GM18526 (cell line): ENCODE data around the gene PELI1.

Source experiments
- POLR2A ChIP-seq: IDR thresholded peaks from 3 replicates; pipeline ENCODE4 v1.6.1; 2011; ENCODE audit not compliant: insufficient read length; ENCODE audit errors: extremely low read depth

PELI1 gene

GRCh38 chr2:64137996-64138395 lies 6.2 kb downstream of the PELI1 start:
- TF ChIP-seq POLR2A, result no peak

DNA sequence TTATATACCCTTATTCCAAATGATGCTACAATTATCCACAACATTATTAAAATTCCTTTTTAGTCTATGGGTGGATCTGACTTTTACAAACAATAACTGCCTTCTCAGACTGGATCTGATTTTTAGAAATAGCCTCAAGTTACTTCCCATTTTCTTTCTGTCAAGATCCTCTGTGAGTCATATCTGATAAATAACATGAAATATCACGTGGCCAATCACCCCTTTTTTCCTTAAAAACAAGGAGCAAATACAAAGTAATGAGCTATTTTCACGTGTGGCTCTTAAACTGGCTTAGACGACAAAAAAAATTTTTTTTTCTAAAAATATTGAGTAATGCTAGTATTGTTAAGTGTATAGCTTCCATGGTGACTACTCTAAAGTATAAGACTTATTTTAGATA lies 6.7 kb downstream of the PELI1 start:
- TF ChIP-seq POLR2A, result no peak

DNA sequence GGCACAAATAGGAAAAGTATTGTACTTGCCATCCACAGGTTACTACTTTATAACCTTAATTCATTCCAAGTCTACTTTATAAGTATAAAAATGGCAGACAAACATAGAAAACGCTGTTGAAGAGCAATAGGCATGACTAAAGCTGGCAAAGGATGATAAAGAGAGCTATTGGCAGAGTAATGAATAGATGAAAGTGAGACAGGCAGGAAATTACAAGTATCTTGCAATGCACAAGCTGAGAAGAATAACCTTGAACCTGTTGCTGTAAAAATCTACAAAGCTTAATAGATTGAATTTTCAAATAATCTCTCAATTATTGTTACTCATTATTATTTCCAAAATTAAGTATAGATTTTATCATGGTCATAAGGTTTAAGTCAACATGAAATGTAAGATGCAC lies 8.8 kb downstream of the PELI1 start:
- TF ChIP-seq POLR2A, result no peak

DNA sequence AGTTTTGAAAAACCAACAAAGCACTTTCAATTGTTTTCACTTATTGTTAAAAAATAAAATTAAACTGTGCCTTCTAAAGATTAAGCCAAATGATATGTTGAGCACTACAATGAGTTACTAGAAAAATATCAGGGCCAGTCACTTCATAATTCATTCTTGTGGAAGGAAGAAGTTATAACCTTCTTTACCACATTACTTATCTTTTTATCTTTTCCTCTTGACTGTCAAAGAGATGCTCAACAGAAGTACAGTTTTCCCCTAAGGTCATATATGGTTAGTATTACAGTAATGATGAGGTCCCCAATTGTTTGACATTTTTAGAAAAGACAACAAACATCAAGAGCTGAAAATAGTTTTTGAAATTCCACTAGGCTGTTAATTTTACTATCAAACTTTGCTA lies 9.4 kb downstream of the PELI1 start:
- no peak for TF ChIP-seq POLR2A

DNA sequence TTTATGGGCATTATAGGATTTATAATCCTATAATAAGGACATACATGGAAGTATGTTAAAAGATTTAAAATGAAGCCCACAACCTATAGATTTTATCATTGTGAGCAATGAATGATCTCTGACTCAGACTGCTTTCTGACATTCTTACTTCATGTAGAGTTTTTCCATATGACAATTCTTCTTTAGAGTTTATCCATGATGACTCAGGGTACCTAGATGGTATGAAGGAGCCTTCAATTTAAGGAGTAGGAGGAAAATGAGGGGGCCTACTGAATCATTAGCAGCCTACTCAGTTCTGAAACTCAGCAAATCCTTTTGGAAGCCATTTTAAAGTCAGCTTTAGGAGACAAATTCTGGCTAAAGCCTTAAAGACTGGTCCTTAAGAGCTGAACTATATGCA lies 10.4 kb downstream of the PELI1 start:
- no peak for TF ChIP-seq POLR2A

- no peak for TF ChIP-seq POLR2A
These were observed 10.9 kb downstream of the PELI1 start for GRCh38 chr2:64133354-64133753.

DNA sequence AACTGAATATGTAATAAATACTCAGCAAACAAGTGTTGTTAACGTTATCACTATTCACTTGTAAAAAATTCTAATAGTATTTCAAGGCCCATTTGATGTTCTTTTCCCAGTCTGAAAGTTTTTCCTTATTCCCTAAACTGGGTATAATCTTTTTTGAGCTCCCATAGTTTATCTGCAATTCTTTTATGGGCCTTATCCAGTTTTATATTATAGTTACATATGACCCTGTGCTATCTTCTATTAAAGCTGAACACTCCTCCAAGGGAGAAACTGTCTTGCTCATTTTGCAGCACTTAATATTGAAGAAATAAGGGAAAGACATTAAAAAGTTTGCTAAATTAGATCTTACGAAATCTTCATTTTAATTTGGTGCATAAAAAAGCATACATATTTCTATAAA lies 13.9 kb downstream of the PELI1 start:
- TF ChIP-seq POLR2A, result no peak

DNA sequence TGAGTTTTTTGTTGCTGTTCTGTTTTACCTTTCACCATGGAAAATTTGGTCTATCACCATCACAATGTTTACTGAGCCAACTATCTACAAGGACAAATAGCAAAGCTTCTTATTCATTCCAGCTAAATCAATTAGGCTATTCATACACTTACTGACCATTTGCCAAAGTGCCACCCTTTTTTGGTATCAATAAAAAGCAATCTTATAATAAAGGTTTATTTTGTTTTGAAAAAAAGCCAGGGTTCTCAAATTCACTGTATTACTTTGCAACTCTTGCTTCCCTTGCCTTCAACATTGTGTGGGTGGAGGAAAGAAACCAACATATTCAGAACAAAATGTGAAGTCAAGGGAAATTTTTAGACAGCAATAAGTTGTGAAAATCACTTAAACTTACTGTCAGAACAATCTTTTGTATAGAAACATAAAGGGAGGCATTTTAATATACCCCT lies 15.3 kb downstream of the PELI1 start:
- no peak for TF ChIP-seq POLR2A

DNA sequence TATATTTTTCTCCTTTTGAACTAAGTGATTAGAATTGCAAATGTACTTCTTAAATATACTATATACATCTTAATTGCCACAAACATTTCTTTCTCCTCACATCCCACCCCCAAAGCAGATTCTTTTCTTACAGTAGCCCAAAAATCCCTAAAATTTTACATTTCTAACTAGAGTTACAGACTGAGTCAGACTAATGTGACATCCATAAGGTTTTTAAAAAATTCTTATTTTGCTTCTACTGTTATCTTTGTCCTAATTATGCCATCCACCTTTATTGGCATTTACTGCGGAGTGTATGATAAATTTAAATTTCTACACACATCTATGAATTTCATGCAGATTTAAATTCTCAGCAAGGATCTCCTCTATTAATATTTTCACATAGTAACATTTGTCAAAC lies 15.8 kb downstream of the PELI1 start:
- TF ChIP-seq POLR2A, result no peak

- TF ChIP-seq POLR2A, result no peak
These were observed 17.1 kb downstream of the PELI1 start for GRCh38 chr2:64127119-64127518.

DNA sequence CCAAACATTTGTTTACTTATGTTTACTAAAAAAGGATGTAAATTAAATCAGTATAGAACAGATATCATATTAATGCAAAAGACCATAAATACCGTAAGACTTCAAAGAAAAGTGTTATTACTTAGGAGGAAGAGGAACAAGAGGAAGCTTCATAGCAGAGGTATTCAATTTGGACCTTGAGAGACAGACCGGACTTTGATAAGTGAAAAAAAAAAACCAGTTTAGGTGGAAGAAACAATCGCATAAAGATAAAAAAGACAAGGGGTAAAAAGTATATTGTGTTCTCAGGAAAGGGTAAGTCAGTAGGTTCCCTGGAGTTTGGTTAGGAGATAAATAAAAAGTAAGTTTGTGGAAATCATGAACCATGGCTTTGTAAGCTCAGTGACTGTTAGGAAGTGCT lies 17.6 kb downstream of the PELI1 start:
- TF ChIP-seq POLR2A, result no peak

GRCh38 chr2:64124571-64124970 lies 19.6 kb downstream of the PELI1 start:
- TF ChIP-seq POLR2A, result no peak

DNA sequence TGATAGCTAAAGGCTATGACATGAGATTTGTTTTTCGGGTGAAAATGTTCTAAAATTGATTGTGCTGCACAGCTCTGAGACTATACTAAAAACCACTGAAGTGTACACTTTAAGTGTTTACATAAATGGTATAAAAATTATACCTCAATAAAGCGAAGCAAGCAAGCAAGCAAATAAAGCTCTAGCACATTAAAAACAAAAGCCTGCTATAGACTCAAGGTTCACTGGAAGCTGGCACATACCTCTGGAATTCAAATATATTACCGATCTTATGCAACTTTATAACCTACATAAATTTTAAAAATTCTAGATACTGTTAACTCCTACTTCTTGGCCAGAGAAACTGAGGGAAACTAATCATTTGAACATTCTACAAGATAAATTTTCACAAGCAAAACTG lies 20.1 kb downstream of the PELI1 start:
- TF ChIP-seq POLR2A, result no peak

GRCh38 chr2:64123740-64124139 lies 20.5 kb downstream of the PELI1 start:
- TF ChIP-seq POLR2A, result no peak

- no peak for TF ChIP-seq POLR2A
These were observed 21.9 kb downstream of the PELI1 start for GRCh38 chr2:64122358-64122757.

- TF ChIP-seq POLR2A, result no peak
These were observed 23.3 kb downstream of the PELI1 start for GRCh38 chr2:64120928-64121327.

- TF ChIP-seq POLR2A, result no peak
These were observed 24.2 kb downstream of the PELI1 start for GRCh38 chr2:64120008-64120407.

GRCh38 chr2:64119369-64119768 lies 24.9 kb downstream of the PELI1 start:
- TF ChIP-seq POLR2A, result no peak

DNA sequence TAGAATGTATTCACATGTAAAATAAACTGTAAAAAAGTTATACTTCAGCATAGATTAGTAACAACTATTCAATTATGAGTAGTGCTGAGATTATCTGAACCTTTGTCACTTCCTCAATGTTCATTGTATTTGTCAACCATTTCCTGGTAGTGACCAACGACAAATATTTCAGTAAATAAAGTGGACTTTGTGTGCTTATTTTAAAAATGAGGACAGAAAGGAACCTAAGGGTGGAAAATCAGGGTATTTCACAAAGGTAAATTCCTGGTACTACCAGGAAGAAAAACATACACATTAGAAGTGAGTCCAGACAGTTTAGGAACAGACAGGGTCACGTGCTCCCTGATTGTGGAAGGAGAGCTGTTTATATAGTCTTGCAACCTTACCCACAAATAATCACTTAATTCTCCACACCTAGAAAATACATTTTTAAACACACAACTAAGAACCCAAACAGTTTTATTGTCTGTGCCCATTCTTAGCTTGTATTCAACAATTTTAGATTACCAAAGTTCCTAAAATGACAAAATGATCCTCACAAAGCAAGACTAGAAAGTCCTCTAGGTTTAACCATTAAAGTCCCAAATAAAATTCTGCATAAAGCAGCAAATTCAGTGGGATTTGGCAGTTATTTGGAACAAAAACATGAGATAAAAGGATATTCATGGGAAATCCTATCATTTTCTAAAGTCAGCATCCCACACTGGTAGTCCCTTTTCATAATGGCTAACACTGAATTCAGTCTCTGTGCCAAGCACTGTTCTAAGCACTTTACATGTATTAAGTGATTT lies 28.2 kb downstream of the PELI1 start:
- no peak for TF ChIP-seq POLR2A
